Right atrium auricular region (tissue), 2 donors: ENCODE data around the gene DYNC2I2. TPM values are rescaled to one million over a fixed set of nuclear protein-coding genes. Genes with fewer than 3 reads are reported as not detected.
A peak's percentile ranks its signal among the peaks of the same experiment; 100 is the strongest.

ENCODE experiments used
- DNase-seq: peaks from one replicate; pipeline ENCODE4 v3.0.0-alpha.2; 2019; ENCODE audit warnings: low spot score
- H3K27ac ChIP-seq, 2 donors: fragments of 200-600 bp; sonication (generic); 1 replicate in 1 of 2; 2 replicates in 1 of 2; pipeline ENCODE4 v1.5.1; 2016 to 2019
- H3K27me3 ChIP-seq, 2 donors: fragments of 200-600 bp; sonication (generic); one replicate each; pipeline versions ENCODE4 v1.5.1 to v1.6.0; 2017 to 2019
- H3K36me3 ChIP-seq: fragments of 200-600 bp; sonication (generic); one replicate; pipeline ENCODE4 v1.5.1; 2016
- H3K4me1 ChIP-seq, 2 donors: fragments of 200-600 bp; sonication (generic); one replicate each; pipeline versions ENCODE4 v1.5.1 to v1.6.0; 2017 to 2019
- H3K4me3 ChIP-seq, 2 donors: fragments of 200-600 bp; sonication (generic); 1 replicate in 1 of 2; 2 replicates in 1 of 2; pipeline ENCODE4 v1.5.1; 2017 to 2019; ENCODE audit warnings: mild to moderate bottlenecking in 1 of 2, moderate library complexity in 1 of 2
- H3K9me3 ChIP-seq, 2 donors: fragments of 200-600 bp; sonication (generic); one replicate each; pipeline ENCODE4 v1.5.1; 2019
- total RNA-seq, 2 donors: library from RNA; depleted of rRNA; stranded (reverse); fragments of >200 nt; gene quantifications; one replicate each; pipeline ENCODE4 v1.1.0, GENCODE V29; 2016
- TF ChIP-seq, protein P1 (sequence below), 2 donors: fragments of 200-600 bp; sonication (generic); IDR thresholded peaks; one replicate each; pipeline ENCODE4 v1.5.1; 2019; ENCODE audit warnings: antibody characterized with exemption in 2 of 2

The DYNC2I2 gene
- total RNA-seq, 2 donors from 2014 or later: 23.1 to 33.1 TPM

DNA sequence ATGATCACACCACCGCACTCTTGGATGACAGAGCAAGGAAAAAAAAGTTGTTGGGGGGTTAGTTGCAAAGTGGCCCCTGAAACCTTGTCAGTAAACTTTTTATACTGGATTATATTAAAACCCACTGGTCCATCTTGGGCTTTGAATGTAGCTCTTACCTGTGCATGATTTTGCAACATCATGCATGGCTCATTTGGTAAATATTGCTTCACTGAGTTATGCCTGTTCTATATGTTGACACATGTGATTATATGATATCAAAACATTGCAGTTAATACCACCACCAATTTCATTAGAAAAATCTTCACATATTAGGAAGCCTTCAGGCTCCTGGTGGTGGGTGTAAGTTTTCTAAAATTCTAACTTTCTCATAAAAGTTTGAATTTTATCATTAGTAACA lies 41.9 kb downstream of the DYNC2I2 start:
- Histone ChIP-seq H3K4me3 (no peak overlapping the region), H3K9me3 (no peaks in the 10 kb centered on the region), H3K27me3 (no peaks in the 10 kb centered on the region), H3K27ac (no peak overlapping the region), H3K4me1 (no peaks in the 10 kb centered on the region), H3K36me3 (peaks cover 100% of the 10 kb centered on the region)
- DNase-seq: no peak
- TF ChIP-seq, protein P1, sequence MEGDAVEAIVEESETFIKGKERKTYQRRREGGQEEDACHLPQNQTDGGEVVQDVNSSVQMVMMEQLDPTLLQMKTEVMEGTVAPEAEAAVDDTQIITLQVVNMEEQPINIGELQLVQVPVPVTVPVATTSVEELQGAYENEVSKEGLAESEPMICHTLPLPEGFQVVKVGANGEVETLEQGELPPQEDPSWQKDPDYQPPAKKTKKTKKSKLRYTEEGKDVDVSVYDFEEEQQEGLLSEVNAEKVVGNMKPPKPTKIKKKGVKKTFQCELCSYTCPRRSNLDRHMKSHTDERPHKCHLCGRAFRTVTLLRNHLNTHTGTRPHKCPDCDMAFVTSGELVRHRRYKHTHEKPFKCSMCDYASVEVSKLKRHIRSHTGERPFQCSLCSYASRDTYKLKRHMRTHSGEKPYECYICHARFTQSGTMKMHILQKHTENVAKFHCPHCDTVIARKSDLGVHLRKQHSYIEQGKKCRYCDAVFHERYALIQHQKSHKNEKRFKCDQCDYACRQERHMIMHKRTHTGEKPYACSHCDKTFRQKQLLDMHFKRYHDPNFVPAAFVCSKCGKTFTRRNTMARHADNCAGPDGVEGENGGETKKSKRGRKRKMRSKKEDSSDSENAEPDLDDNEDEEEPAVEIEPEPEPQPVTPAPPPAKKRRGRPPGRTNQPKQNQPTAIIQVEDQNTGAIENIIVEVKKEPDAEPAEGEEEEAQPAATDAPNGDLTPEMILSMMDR (IDR thresholded peaks at IDR 0.05): no peak

DNA sequence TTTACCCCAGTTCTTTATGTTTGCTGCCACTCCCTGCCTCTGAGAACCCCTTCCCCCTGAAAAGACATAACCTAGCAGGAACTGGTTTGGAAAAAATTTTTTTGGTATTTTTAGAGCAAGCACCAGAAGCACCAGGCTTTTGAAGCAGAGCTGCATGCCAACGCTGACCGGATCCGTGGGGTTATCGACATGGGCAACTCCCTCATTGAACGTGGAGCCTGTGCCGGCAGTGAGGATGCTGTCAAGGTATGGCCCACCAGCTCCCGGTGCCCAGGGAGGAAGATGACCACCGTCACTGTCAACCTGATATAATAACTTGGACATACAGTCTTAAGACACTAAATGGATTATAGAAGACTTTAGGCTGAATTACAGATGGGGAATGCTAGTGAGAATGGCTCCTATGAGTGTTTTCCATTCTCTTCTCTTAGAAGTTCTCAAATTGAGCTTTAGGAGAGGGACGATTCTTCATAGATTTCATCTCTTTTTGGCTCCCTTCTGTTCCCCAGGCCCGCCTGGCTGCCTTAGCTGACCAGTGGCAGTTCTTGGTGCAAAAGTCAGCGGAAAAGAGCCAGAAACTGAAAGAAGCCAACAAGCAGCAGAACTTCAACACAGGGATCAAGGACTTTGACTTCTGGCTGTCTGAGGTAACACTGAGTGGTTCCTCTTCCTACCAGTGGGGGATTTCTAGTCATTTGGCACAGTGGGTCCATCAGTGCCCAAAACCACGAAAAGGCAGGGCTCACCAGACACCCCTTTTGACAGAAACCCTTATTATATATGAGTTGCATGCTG lies 44.9 kb downstream of the DYNC2I2 start:
- H3K4me1 ChIP-seq: peaks cover 0 to 4% of the 10 kb centered on the region in 2 donors
- no peak overlapping the region for H3K27ac ChIP-seq
- no peak overlapping the region for H3K4me3 ChIP-seq
- no peaks in the 10 kb centered on the region for H3K9me3 ChIP-seq
- no peaks in the 10 kb centered on the region for H3K27me3 ChIP-seq
- TF ChIP-seq, protein P1 (IDR thresholded peaks at IDR 0.05): no peak
- no peak for DNase-seq
- peaks cover 100% of the 10 kb centered on the region for H3K36me3 ChIP-seq

DNA sequence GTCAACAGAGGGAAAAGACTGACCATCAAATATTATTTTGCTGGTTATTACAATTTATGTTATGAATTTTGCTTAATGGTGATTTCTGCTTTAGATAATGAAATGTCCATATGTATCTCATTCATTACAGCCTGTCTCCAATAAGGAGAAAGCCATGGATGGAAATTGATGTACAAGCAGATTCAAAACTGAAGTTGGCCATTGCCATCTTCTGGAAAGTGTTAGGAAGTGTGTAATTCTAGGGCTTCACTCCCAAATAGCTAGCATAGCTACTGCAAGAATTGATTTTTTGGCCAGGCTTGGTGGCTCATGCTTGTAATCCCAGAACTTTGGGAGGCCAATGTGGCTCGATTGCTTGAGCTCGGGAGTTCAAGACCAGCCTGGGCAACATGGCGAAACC lies 45.8 kb downstream of the DYNC2I2 start:
- Histone ChIP-seq H3K27ac (no peak overlapping the region), H3K36me3 (peaks cover 97% of the 10 kb centered on the region), H3K4me3 (no peak overlapping the region), H3K9me3 (no peaks in the 10 kb centered on the region), H3K27me3 (no peaks in the 10 kb centered on the region), H3K4me1 (peaks cover 0 to 4% of the 10 kb centered on the region in 2 donors)
- DNase-seq: no peak
- TF ChIP-seq, protein P1 (IDR thresholded peaks at IDR 0.05): no peak

DNA sequence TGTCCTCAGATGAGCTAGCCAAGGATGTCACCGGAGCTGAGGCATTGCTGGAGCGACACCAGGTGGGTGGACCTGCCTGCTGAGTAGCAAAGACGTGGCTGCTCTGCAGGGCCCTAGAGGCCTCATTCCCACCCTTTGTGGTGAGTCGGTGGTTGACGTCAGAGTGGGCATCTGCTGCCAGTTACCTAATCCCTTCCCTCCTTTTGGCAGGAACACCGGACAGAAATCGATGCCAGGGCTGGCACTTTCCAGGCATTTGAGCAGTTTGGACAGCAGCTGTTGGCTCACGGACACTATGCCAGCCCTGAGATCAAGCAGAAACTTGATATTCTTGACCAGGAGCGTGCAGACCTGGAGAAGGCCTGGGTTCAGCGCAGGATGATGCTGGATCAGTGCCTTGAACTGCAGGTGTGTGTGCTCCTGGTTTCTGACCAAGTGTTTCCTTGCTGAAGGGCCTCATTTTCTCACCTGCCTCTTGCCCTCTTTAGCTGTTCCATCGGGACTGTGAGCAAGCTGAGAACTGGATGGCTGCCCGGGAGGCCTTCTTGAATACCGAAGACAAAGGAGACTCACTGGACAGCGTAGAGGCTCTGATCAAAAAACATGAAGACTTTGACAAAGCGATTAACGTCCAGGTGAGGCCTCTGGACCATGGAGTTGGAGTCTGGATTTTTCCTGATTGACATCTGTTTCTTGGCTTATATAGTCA lies 48.9 kb downstream of the DYNC2I2 start:
- no peaks in the 10 kb centered on the region for H3K27me3 ChIP-seq
- H3K4me1 ChIP-seq: peaks cover 0 to 4% of the 10 kb centered on the region in 2 donors
- no peak overlapping the region for H3K4me3 ChIP-seq
- H3K36me3 ChIP-seq: peaks cover 96% of the 10 kb centered on the region
- DNase-seq: peak; percentile 72
- no peaks in the 10 kb centered on the region for H3K9me3 ChIP-seq
- peak overlapping the region; percentile 65 to 73 for H3K27ac ChIP-seq
- TF ChIP-seq, protein P1 (IDR thresholded peaks at IDR 0.05): no peak

DNA sequence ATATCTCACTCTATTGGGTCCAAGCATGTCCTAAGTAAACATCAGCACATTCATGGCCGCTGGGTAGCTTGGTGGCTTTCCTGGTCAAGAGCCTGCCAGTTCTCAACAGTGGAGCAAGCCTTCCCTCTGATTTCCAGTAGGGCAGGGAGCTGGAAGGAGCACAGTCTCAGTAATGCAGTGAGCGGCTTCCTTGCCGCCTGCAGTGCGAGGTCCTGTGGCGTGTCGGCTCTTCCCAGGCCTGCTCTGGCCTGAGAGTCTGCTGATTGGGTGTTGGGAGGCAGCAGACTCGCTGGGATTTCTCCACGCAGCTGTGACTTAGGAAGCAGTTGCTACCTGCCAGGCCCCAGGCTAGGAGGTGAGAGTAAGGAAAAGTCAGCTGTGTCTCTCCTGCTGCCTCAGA lies 53.0 kb downstream of the DYNC2I2 start:
- TF ChIP-seq, protein P1 (IDR thresholded peaks at IDR 0.05): no peak
- Histone ChIP-seq H3K27ac (no peak overlapping the region), H3K9me3 (no peaks in the 10 kb centered on the region), H3K27me3 (no peaks in the 10 kb centered on the region), H3K36me3 (peaks cover 93% of the 10 kb centered on the region), H3K4me3 (no peak overlapping the region), H3K4me1 (peaks cover 0 to 4% of the 10 kb centered on the region in 2 donors)
- no peak for DNase-seq
